Activated CD4-positive, alpha-beta T cell treated with anti-CD3 and anti-CD28 coated beads, Interleukin-2, amount 10 ng/mL, durations not matched to agents 7 days and 5 days (primary cell): Measurements from ENCODE around the gene MRTFA. TPM values are rescaled to one million over a fixed set of nuclear protein-coding genes. Genes with fewer than 3 reads are reported as not detected.
A peak's percentile ranks its signal among the peaks of the same experiment; 100 is the strongest.
"Not testable (repeated sequence)": the region's sequence is repeated elsewhere in the genome, so short reads cannot be mapped to it uniquely, and the experiment has no call there.

ENCODE experiments used
- CTCF ChIA-PET: fragments of 350-600 bp; sonication (Branson Sonifier 250); formaldehyde crosslinking; loops from one replicate; lab custom pipeline; 2021; ENCODE audit warnings: antibody characterized with exemption; lab: Charles Lee
- POLR2A ChIA-PET: fragments of 350-600 bp; sonication (Branson Sonifier 250); formaldehyde crosslinking; loops from one replicate; lab custom pipeline; 2021; ENCODE audit warnings: antibody characterized with exemption; lab: Charles Lee
- DNase-seq: peaks from one replicate; pipeline ENCODE4 v3.0.0-alpha.2; 2020
- H3K27ac Mint-ChIP-seq: one replicate; pipeline ENCODE4 v1.8.0; 2021; ENCODE audit warnings: mild to moderate bottlenecking, moderate library complexity, mixed read lengths
- H3K27me3 Mint-ChIP-seq: one replicate; pipeline ENCODE4 v1.8.0; 2021; ENCODE audit warnings: mixed read lengths
- H3K36me3 Mint-ChIP-seq: one replicate; pipeline ENCODE4 v1.8.0; 2021; ENCODE audit warnings: low read depth, mixed read lengths
- H3K4me1 Mint-ChIP-seq: one replicate; pipeline ENCODE4 v1.8.0; 2021; ENCODE audit warnings: mixed read lengths
- H3K4me3 Mint-ChIP-seq: one replicate; pipeline ENCODE4 v1.8.0; 2021; ENCODE audit warnings: mild to moderate bottlenecking, moderate library complexity, mixed read lengths
- H3K9me3 Mint-ChIP-seq: one replicate; pipeline ENCODE4 v1.8.0; 2021; ENCODE audit warnings: mixed read lengths
- total RNA-seq, 2 experiments: library from RNA; stranded (reverse); gene quantifications; one replicate each; pipeline ENCODE4 v1.2.3, GENCODE V29; 2021

MRTFA gene
- total RNA-seq, 2 experiments from 2014 or later: 61.9 to 71.1 TPM

GRCh38 chr22:40585310-40585751 lies 51.2 kb downstream of the MRTFA start:
- peaks cover 23% of the 10 kb centered on the region for H3K36me3 Mint-ChIP-seq
- H3K4me1 Mint-ChIP-seq: peaks cover 17% of the 10 kb centered on the region
- no peaks in the 10 kb centered on the region for H3K27me3 Mint-ChIP-seq
- H3K4me3 Mint-ChIP-seq: no peak overlapping the region
- CTCF ChIA-PET: interaction anchor here (0.6 kb wide), 1 partner anchor 174 kb away, joined by 3 read pairs; no protein-coding TSS in a partner anchor
- H3K9me3 Mint-ChIP-seq: peaks cover 2% of the 10 kb centered on the region
- no peak overlapping the region for H3K27ac Mint-ChIP-seq
- no peak for DNase-seq
- POLR2A ChIA-PET: no interaction called here

- H3K27me3 Mint-ChIP-seq, DNase-seq, H3K4me3 Mint-ChIP-seq, H3K9me3 Mint-ChIP-seq, H3K27ac Mint-ChIP-seq: not testable (repeated sequence)
- POLR2A ChIA-PET: interaction anchor here (0.6 to 0.7 kb wide), 3 partner anchors 59 to 282 kb away, joined by 3 to 11 read pairs (median 6); no protein-coding TSS in a partner anchor
- H3K36me3 Mint-ChIP-seq: peaks cover 21% of the 10 kb centered on the region
- peaks cover 17% of the 10 kb centered on the region for H3K4me1 Mint-ChIP-seq
- CTCF ChIA-PET: interaction anchor here (0.6 to 1.1 kb wide), 2 partner anchors 12 to 14 kb away, joined by 3 read pairs; no protein-coding TSS in a partner anchor
Measured at GRCh38 chr22:40584766-40585165, 51.8 kb downstream of the MRTFA start.

- Mint-ChIP-seq H3K27me3 (no peaks in the 10 kb centered on the region), H3K4me1 (peaks cover 25% of the 10 kb centered on the region), H3K4me3 (no peak overlapping the region), H3K9me3 (peaks cover 4% of the 10 kb centered on the region), H3K36me3 (peaks cover 21% of the 10 kb centered on the region), H3K27ac (peak overlapping the region; percentile 21)
- POLR2A ChIA-PET: interaction anchor here (0.5 kb wide), 1 partner anchor 17 kb away, joined by 3 read pairs; no protein-coding TSS in a partner anchor
- CTCF ChIA-PET: interaction anchor here (1.1 to 1.6 kb wide), 3 partner anchors 53 to 315 kb away, joined by 3 to 4 read pairs (median 3); partner anchors contain the start of gene MRTFA
- DNase-seq: no peak
Measured at GRCh38 chr22:40583053-40583741, 53.3 kb downstream of the MRTFA start.

- Mint-ChIP-seq H3K4me3 (no peak overlapping the region), H3K27me3 (no peaks in the 10 kb centered on the region), H3K36me3 (peaks cover 21% of the 10 kb centered on the region), H3K9me3 (peaks cover 5% of the 10 kb centered on the region), H3K27ac (no peak overlapping the region), H3K4me1 (peaks cover 30% of the 10 kb centered on the region)
- POLR2A ChIA-PET: no interaction called here
- CTCF ChIA-PET: interaction anchor here (0.6 kb wide), 2 partner anchors 170 to 380 kb away, joined by 4 read pairs; no protein-coding TSS in a partner anchor
- DNase-seq: no peak
Measured at GRCh38 chr22:40582063-40582462, 54.5 kb downstream of the MRTFA start.

- ChIA-PET POLR2A (no interaction called here), CTCF (interaction anchor here (0.5 to 0.6 kb wide), 4 partner anchors 18 to 633 kb away, joined by 3 to 4 read pairs (median 3); no protein-coding TSS in a partner anchor)
- Mint-ChIP-seq H3K9me3 (peaks cover 5% of the 10 kb centered on the region), H3K4me1 (peaks cover 30% of the 10 kb centered on the region), H3K36me3 (peaks cover 17% of the 10 kb centered on the region), H3K27ac (no peak overlapping the region), H3K4me3 (no peak overlapping the region), H3K27me3 (no peaks in the 10 kb centered on the region)
- DNase-seq: no peak
Measured at GRCh38 chr22:40580631-40581030, 55.9 kb downstream of the MRTFA start.

- CTCF ChIA-PET: no interaction called here
- Mint-ChIP-seq H3K9me3 (peaks cover 5% of the 10 kb centered on the region), H3K4me1 (peaks cover 21% of the 10 kb centered on the region), H3K27ac (peak overlapping the region; percentile 91), H3K27me3 (no peaks in the 10 kb centered on the region), H3K36me3 (peaks cover 7% of the 10 kb centered on the region), H3K4me3 (no peak overlapping the region)
- POLR2A ChIA-PET: no interaction called here
- DNase-seq: peak; percentile 27
Measured at GRCh38 chr22:40578171-40578570, 58.3 kb downstream of the MRTFA start.

GRCh38 chr22:40572976-40573375 lies 63.5 kb downstream of the MRTFA start:
- H3K27ac Mint-ChIP-seq: no peak overlapping the region
- H3K36me3 Mint-ChIP-seq: peaks cover 16% of the 10 kb centered on the region
- ChIA-PET POLR2A (no interaction called here), CTCF (interaction anchor here (0.6 to 0.9 kb wide), 2 partner anchors 9 to 683 kb away, joined by 3 read pairs; no protein-coding TSS in a partner anchor)
- no peak for DNase-seq
- H3K9me3 Mint-ChIP-seq: peaks cover 4% of the 10 kb centered on the region
- no peaks in the 10 kb centered on the region for H3K27me3 Mint-ChIP-seq
- H3K4me1 Mint-ChIP-seq: peaks cover 3% of the 10 kb centered on the region
- H3K4me3 Mint-ChIP-seq: no peak overlapping the region

- Mint-ChIP-seq H3K4me3 (no peak overlapping the region), H3K36me3 (peaks cover 16% of the 10 kb centered on the region), H3K27ac (no peak overlapping the region), H3K27me3 (no peaks in the 10 kb centered on the region), H3K4me1 (no peaks in the 10 kb centered on the region), H3K9me3 (peaks cover 4% of the 10 kb centered on the region)
- DNase-seq: no peak
- ChIA-PET POLR2A (no interaction called here), CTCF (interaction anchor here (0.6 to 0.7 kb wide), 2 partner anchors 66 to 178 kb away, joined by 3 read pairs; no protein-coding TSS in a partner anchor)
Measured at GRCh38 chr22:40571887-40572286, 64.6 kb downstream of the MRTFA start.

- CTCF ChIA-PET: no interaction called here
- POLR2A ChIA-PET: no interaction called here
- Mint-ChIP-seq H3K27ac (no peak overlapping the region), H3K4me1 (no peaks in the 10 kb centered on the region), H3K4me3 (no peak overlapping the region), H3K36me3 (peaks cover 15% of the 10 kb centered on the region), H3K9me3 (peaks cover 4% of the 10 kb centered on the region), H3K27me3 (no peaks in the 10 kb centered on the region)
- no peak for DNase-seq
Measured at GRCh38 chr22:40567626-40568328, 68.7 kb downstream of the MRTFA start.

GRCh38 chr22:40567106-40567505 lies 69.4 kb downstream of the MRTFA start:
- CTCF ChIA-PET: no interaction called here
- H3K27me3 Mint-ChIP-seq: no peaks in the 10 kb centered on the region
- H3K4me3 Mint-ChIP-seq: no peak overlapping the region
- peaks cover 11% of the 10 kb centered on the region for H3K36me3 Mint-ChIP-seq
- peaks cover 3% of the 10 kb centered on the region for H3K9me3 Mint-ChIP-seq
- H3K4me1 Mint-ChIP-seq: no peaks in the 10 kb centered on the region
- POLR2A ChIA-PET: no interaction called here
- no peak overlapping the region for H3K27ac Mint-ChIP-seq
- DNase-seq: no peak

- H3K36me3 Mint-ChIP-seq: peaks cover 8% of the 10 kb centered on the region
- POLR2A ChIA-PET: no interaction called here
- no peak overlapping the region for H3K27ac Mint-ChIP-seq
- CTCF ChIA-PET: no interaction called here
- no peaks in the 10 kb centered on the region for H3K27me3 Mint-ChIP-seq
- no peak overlapping the region for H3K4me3 Mint-ChIP-seq
- no peak for DNase-seq
- H3K4me1 Mint-ChIP-seq: peaks cover 12% of the 10 kb centered on the region
- H3K9me3 Mint-ChIP-seq: peaks cover 4% of the 10 kb centered on the region
Measured at GRCh38 chr22:40560994-40561515, 75.5 kb downstream of the MRTFA start.

- CTCF ChIA-PET: no interaction called here
- H3K9me3 Mint-ChIP-seq: peaks cover 5% of the 10 kb centered on the region
- peaks cover 8% of the 10 kb centered on the region for H3K36me3 Mint-ChIP-seq
- H3K4me1 Mint-ChIP-seq: peaks cover 12% of the 10 kb centered on the region
- no peak overlapping the region for H3K27ac Mint-ChIP-seq
- no peak for DNase-seq
- H3K4me3 Mint-ChIP-seq: no peak overlapping the region
- no peaks in the 10 kb centered on the region for H3K27me3 Mint-ChIP-seq
- POLR2A ChIA-PET: no interaction called here
Measured at GRCh38 chr22:40560551-40560950, 76.0 kb downstream of the MRTFA start.
